ENCODE results near the gene TMEM158. TPM values are rescaled to one million over a fixed set of nuclear protein-coding genes. Genes with fewer than 3 reads are reported as not detected.

Gene TMEM158
- total RNA-seq, 1 donor from 2014 or later: 14.1 TPM

- Histone ChIP-seq H3K4me2 (ENCODE audit: low read length) (no peak overlapping the region), H3K9ac (ENCODE audit: low read length) (no peak overlapping the region), H3K36me3 (ENCODE audit: insufficient read depth, low read length) (no peaks in the 10 kb centered on the region), H3K9me3 (ENCODE audit: insufficient read depth, low read depth, low read length) (no peaks in the 10 kb centered on the region), H3K27ac (ENCODE audit: low read depth, low read length) (no peak overlapping the region), H3K79me2 (ENCODE audit: insufficient read depth, low read length) (no peaks in the 10 kb centered on the region), H2AFZ (ENCODE audit: low read depth, low read length) (no peak overlapping the region), H3K4me3 (ENCODE audit: insufficient read depth, low read depth, low read length) (no peak overlapping the region), H3K4me1 (ENCODE audit: insufficient read depth, low read length) (peaks cover 12% of the 10 kb centered on the region), H4K20me1 (ENCODE audit: insufficient read depth, low read length) (no peaks in the 10 kb centered on the region), H3K27me3 (ENCODE audit: insufficient read depth, low read length) (peaks cover 4% of the 10 kb centered on the region)
- Mint-ChIP-seq H3K4me1 (ENCODE audit: low read depth, unreplicated experiment) (peaks cover 11% of the 10 kb centered on the region), H3K9me3 (ENCODE audit: unreplicated experiment) (no peaks in the 10 kb centered on the region), H3K36me3 (ENCODE audit: low read depth, unreplicated experiment) (no peaks in the 10 kb centered on the region), H3K27ac (ENCODE audit: unreplicated experiment) (no peak overlapping the region), H3K27me3 (ENCODE audit: low read depth, unreplicated experiment) (peaks cover 12% of the 10 kb centered on the region), H3K4me3 (ENCODE audit: unreplicated experiment) (no peak overlapping the region)
- no peak for TF ChIP-seq EZH2 (IDR thresholded peaks at IDR 0.05; ENCODE audit: insufficient read depth, low read length)
- no peak for TF ChIP-seq CTCF (IDR thresholded peaks at IDR 0.05; ENCODE audit: insufficient read depth, low read depth, low read length)
- DNase-seq (ENCODE audit: low read depth): no peak
- FAIRE-seq: no peak
Observed at GRCh38 chr3:45185461-45185860, 40.6 kb downstream of the TMEM158 start.

GRCh38 chr3:45185052-45185451 lies 41.0 kb downstream of the TMEM158 start:
- no peaks in the 10 kb centered on the region for H3K36me3 Mint-ChIP-seq (ENCODE audit: low read depth, unreplicated experiment)
- H4K20me1 ChIP-seq (ENCODE audit: insufficient read depth, low read length): no peaks in the 10 kb centered on the region
- H3K4me1 Mint-ChIP-seq (ENCODE audit: low read depth, unreplicated experiment): peaks cover 14% of the 10 kb centered on the region
- no peak overlapping the region for H2AFZ ChIP-seq (ENCODE audit: low read depth, low read length)
- H3K27ac Mint-ChIP-seq (ENCODE audit: unreplicated experiment): no peak overlapping the region
- no peak overlapping the region for H3K4me3 Mint-ChIP-seq (ENCODE audit: unreplicated experiment)
- peaks cover 12% of the 10 kb centered on the region for H3K27me3 Mint-ChIP-seq (ENCODE audit: low read depth, unreplicated experiment)
- peaks cover 16% of the 10 kb centered on the region for H3K4me1 ChIP-seq (ENCODE audit: insufficient read depth, low read length)
- peaks cover 4% of the 10 kb centered on the region for H3K27me3 ChIP-seq (ENCODE audit: insufficient read depth, low read length)
- H3K4me2 ChIP-seq (ENCODE audit: low read length): no peak overlapping the region
- DNase-seq (ENCODE audit: low read depth): no peak
- H3K79me2 ChIP-seq (ENCODE audit: insufficient read depth, low read length): no peaks in the 10 kb centered on the region
- no peaks in the 10 kb centered on the region for H3K36me3 ChIP-seq (ENCODE audit: insufficient read depth, low read length)
- H3K4me3 ChIP-seq (ENCODE audit: insufficient read depth, low read depth, low read length): no peak overlapping the region
- TF ChIP-seq CTCF (IDR thresholded peaks at IDR 0.05; ENCODE audit: insufficient read depth, low read depth, low read length) (no peak), EZH2 (IDR thresholded peaks at IDR 0.05; ENCODE audit: insufficient read depth, low read length) (no peak)
- H3K9me3 Mint-ChIP-seq (ENCODE audit: unreplicated experiment): no peaks in the 10 kb centered on the region
- FAIRE-seq: peak; percentile 58
- no peak overlapping the region for H3K9ac ChIP-seq (ENCODE audit: low read length)
- no peak overlapping the region for H3K27ac ChIP-seq (ENCODE audit: low read depth, low read length)
- no peaks in the 10 kb centered on the region for H3K9me3 ChIP-seq (ENCODE audit: insufficient read depth, low read depth, low read length)

GRCh38 chr3:45183872-45184262 lies 42.2 kb downstream of the TMEM158 start:
- Histone ChIP-seq H3K27me3 (ENCODE audit: insufficient read depth, low read length) (peaks cover 4% of the 10 kb centered on the region), H3K4me1 (ENCODE audit: insufficient read depth, low read length) (peaks cover 22% of the 10 kb centered on the region), H4K20me1 (ENCODE audit: insufficient read depth, low read length) (no peaks in the 10 kb centered on the region), H2AFZ (ENCODE audit: low read depth, low read length) (no peak overlapping the region), H3K27ac (ENCODE audit: low read depth, low read length) (no peak overlapping the region), H3K9me3 (ENCODE audit: insufficient read depth, low read depth, low read length) (no peaks in the 10 kb centered on the region), H3K36me3 (ENCODE audit: insufficient read depth, low read length) (no peaks in the 10 kb centered on the region), H3K9ac (ENCODE audit: low read length) (no peak overlapping the region), H3K79me2 (ENCODE audit: insufficient read depth, low read length) (no peaks in the 10 kb centered on the region), H3K4me3 (ENCODE audit: insufficient read depth, low read depth, low read length) (no peak overlapping the region), H3K4me2 (ENCODE audit: low read length) (peak overlapping the region; percentile 35)
- no peak for TF ChIP-seq EZH2 (IDR thresholded peaks at IDR 0.05; ENCODE audit: insufficient read depth, low read length)
- no peak for TF ChIP-seq CTCF (IDR thresholded peaks at IDR 0.05; ENCODE audit: insufficient read depth, low read depth, low read length)
- H3K27me3 Mint-ChIP-seq (ENCODE audit: low read depth, unreplicated experiment): peaks cover 10% of the 10 kb centered on the region
- no peaks in the 10 kb centered on the region for H3K9me3 Mint-ChIP-seq (ENCODE audit: unreplicated experiment)
- H3K27ac Mint-ChIP-seq (ENCODE audit: unreplicated experiment): peak overlapping the region; percentile 41
- H3K4me1 Mint-ChIP-seq (ENCODE audit: low read depth, unreplicated experiment): peaks cover 20% of the 10 kb centered on the region
- no peak overlapping the region for H3K4me3 Mint-ChIP-seq (ENCODE audit: unreplicated experiment)
- no peaks in the 10 kb centered on the region for H3K36me3 Mint-ChIP-seq (ENCODE audit: low read depth, unreplicated experiment)
- FAIRE-seq (no peak), DNase-seq (ENCODE audit: low read depth) (no peak)
